Measurements from ENCODE around the gene EXOC3L2.
"Not testable (repeated sequence)": the region's sequence is repeated elsewhere in the genome, so short reads cannot be mapped to it uniquely, and the experiment has no call there.

Gene EXOC3L2

GRCh38 chr19:45245334-45245787, at the start of gene EXOC3L2:
EXOC3L2 (minus strand) TSS chr19:45245407; CDS start chr19:45239045, 6,362 bp downstream.
- FAIRE-seq, result no peak

DNA sequence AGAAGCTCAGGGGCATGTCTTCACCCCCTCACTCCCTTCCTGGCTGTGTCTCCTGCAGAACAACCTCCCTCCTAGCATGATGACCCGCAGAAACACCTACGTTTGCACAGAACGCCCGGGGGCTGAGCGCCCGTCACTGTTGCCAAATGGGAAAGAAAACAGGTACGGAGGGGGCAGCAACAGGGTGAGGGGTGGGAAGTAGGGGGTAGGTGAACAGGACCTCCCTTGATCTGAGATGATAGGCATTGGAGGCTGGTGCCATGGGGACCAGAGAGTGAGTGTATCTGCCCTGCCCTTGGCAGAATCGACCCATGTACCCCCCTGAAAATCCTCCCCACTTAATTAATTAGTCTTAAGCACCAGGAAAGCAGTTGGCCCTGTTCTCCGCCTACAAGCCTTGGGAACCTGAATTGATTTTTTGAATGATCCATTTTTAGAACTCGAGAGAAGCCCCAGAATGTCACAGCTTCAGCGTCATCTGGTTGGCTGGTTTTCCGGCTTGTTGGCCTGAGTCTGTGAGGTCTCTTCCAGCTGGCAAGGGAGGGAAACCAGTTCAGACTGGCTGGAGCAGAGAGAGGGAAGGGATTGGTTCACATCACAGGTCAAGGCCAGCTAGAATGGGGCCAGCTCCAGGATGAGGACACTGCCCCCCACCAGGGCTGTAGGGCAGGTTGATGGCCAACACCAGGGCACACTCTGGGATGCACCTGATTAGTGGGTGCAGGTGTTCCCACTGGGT, 49.3 kb upstream of the EXOC3L2 start:
- FAIRE-seq, result no peak

GRCh38 chr19:45293682-45294081, 48.5 kb upstream of the EXOC3L2 start:
- no peak for FAIRE-seq

GRCh38 chr19:45291834-45292233, 46.6 kb upstream of the EXOC3L2 start:
- no peak for FAIRE-seq

- no peak for FAIRE-seq
These were observed 45.2 kb upstream of the EXOC3L2 start for GRCh38 chr19:45290381-45290931.

DNA sequence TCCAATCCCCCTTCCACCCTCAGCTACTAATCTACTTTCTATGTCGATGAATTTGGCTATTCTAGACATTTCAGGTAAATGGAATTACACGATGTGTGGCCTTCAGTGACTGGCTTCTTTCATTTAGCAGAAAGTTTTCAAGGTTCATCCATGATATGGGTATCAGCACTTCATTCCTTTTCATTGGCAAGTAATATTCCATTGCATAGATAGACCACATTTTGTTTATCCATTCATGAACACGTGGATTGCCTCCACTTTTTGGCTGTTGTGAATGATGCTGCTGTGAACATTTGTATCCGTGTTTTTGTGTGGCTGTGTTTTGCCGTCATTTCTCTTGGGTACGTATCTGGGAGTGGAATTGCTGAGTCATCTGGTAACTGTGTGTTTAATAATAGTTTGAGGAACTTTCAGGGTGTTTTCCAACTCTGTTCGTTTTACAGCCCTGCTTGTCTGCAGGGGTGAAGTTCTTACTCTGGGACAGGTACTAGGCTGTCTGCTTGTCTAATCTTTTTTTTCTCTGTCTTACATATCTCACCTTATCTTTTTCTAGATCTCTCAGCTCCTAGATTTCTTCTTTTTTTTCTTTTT, 38.3 kb upstream of the EXOC3L2 start:
- no peak for FAIRE-seq

GRCh38 chr19:45280471-45280961, 35.3 kb upstream of the EXOC3L2 start:
- FAIRE-seq, result no peak

DNA sequence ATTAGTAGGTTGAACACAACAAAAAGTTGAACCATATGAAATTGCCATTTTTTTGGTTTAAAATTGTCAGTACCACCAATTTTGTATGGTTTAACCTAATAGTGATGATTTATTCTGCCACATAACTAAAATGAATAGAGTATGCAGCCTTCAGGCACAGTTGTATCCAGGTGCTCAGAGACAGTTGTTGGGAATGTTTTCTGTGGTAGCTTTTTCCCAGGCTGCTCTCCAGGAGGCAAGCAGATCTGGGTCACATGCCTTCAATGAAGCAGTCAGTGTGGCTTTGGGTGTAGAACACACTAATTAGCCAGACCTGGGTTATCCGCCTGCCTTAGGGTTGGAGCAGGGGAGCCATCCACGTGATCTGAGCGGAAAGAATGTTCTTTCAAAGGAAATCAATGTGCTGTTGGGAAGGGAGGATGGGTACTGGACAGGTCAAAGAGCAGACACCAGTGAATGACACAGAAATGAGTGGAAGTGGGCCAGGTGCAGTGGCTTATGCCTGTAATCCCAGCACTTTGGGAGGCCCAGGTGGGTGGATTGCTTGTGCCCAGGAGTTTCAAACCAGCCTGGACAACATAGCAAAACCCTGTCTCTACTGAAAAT, 34.5 kb upstream of the EXOC3L2 start:
- FAIRE-seq, result no peak

DNA sequence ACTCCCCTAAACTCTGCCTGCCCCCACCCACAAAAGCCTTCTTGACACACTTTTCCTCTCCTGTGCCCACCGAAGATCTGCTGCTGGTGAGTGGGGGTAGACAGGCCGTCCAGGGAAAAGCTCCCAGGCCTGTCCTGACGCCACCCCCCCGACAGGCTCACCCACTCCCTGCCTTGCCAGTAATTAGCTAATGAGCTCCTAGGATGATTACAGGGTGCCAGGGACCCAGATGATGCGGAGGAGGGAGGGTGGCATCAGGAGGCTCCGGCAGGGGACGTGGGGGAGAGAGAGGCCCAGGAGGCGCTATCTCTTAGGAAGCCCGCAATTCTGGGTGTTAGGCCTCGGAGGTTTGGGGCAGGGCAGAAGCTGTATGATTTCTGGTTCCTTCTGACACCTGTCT, 32.9 kb upstream of the EXOC3L2 start:
- no peak for FAIRE-seq

GRCh38 chr19:45276284-45276687, 31.1 kb upstream of the EXOC3L2 start:
- no peak for FAIRE-seq

DNA sequence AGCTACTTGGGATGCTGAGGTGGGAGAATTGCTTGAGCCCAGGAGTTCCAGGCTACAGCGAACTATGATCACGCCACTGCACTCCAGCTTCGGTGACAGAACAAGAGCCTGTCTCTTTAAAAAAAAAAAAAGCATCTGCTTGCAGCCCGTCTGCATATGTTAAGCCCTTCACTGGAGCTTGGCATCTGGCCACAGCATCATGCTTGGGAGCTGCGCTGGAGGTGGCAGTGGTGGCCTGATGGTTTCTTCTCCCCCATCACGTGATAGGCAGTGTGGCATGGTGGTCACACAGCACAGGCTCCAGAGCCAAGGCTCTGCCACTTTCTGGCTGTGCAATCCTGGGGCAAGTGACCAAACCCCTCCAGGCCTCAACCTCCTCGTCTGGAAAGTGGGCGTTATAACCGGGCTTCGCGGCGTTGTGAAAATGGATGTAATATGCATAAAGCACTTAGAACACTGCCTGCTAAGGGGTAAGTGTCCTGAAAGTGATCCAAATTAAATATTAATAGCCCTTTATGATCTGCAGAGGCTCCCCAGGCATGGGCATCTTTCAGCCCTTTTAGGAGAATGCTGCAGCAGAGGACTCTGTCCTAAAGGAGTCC, 30.3 kb upstream of the EXOC3L2 start:
- no peak for FAIRE-seq

GRCh38 chr19:45273521-45273855, 28.3 kb upstream of the EXOC3L2 start:
- FAIRE-seq, result no peak

DNA sequence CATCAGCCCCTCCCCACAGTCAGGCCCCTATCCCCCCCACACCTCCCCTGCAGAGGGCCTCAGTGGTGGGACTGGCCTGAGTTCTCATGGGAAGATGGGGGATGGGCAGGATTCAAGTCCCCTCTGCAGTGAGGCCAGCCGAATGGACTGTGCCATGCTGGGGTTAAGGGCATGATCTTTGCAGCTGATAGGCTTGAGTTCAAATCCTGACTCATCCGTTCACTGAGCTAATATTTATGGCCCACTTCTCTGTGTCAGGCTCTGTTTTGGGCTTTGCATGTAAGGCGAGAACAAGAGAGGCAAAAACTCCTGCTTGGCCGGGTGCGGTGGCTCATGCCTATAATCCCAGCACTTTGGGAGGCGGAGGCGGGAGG, 26.5 kb upstream of the EXOC3L2 start:
- FAIRE-seq, result no peak

DNA sequence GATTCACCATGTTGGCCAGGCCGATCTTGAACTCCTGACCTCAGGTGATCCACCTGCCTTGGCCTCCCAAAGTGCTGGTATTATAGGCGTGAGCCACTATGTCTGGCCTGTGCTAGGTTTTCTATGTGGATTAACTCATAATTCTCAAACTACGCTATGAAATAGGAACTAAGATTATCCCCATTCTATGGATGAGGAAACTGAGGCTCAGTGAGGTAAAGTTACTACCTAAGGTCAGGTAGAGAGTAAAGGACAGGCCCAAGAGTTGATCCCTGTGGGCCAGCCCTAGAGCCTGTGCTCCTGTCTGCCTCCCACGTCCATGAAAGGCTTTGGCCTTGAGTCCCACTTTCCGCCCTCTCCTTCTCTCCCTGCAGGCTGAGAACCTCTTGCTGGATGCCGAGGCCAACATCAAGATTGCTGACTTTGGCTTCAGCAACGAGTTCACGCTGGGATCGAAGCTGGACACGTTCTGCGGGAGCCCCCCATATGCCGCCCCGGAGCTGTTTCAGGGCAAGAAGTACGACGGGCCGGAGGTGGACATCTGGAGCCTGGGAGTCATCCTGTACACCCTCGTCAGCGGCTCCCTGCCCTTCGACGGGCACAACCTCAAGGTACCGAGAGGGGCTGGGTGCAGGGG, 26.0 kb upstream of the EXOC3L2 start:
- no peak for FAIRE-seq

GRCh38 chr19:45269939-45270338, 24.7 kb upstream of the EXOC3L2 start:
- not testable (repeated sequence) for FAIRE-seq

GRCh38 chr19:45267296-45267695, 22.1 kb upstream of the EXOC3L2 start:
- FAIRE-seq, result no peak

- FAIRE-seq, result no peak
These were observed 20.2 kb upstream of the EXOC3L2 start for GRCh38 chr19:45265375-45265774.

- FAIRE-seq, result no peak
These were observed 19.6 kb upstream of the EXOC3L2 start for GRCh38 chr19:45264781-45265317.

GRCh38 chr19:45263013-45263412, 17.8 kb upstream of the EXOC3L2 start:
- FAIRE-seq, result no peak

- no peak for FAIRE-seq
These were observed 17.4 kb upstream of the EXOC3L2 start for GRCh38 chr19:45262570-45262969.

DNA sequence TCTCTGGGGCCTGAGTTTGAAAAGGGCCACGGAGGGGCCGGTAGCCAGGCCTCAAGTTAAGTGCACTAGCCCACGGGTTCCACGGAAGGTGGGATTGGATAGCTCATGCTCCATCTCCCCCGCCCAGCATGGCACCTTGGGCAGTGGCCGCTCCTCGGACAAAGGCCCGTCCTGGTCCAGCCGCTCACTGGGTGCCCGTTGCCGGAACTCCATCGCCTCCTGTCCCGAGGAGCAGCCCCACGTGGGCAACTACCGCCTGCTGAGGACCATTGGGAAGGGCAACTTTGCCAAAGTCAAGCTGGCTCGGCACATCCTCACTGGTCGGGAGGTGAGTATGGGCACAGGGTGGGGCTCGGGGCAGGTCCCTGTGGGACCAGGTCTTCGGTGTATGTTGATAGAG, 13.7 kb upstream of the EXOC3L2 start:
- no peak for FAIRE-seq

GRCh38 chr19:45256836-45257235, 11.6 kb upstream of the EXOC3L2 start:
- no peak for FAIRE-seq

All from endometrium (tissue), 2 donors.